ENCODE data around the gene TSPAN16.

GRCh38 chr19:11290256-11290655 lies 5.7 kb upstream of the TSPAN16 start:
- TF ChIP-seq POLR2AphosphoS5 (IDR thresholded peaks at IDR 0.05; ENCODE audit: low read depth), result no peak
- no peak for TF ChIP-seq CTCF (IDR thresholded peaks at IDR 0.05; ENCODE audit: insufficient read depth, low read length)

All from HL-60 (cell line).